ENCODE measurements around the gene SCP2D1. TPM values are rescaled to one million over a fixed set of nuclear protein-coding genes. Genes with fewer than 3 reads are reported as not detected.

SCP2D1 gene
- total RNA-seq, 1 experiment from 2014 or later: not detected

- peaks cover 18% of the 10 kb centered on the region for H3K4me1 Mint-ChIP-seq (ENCODE audit: insufficient read depth, unreplicated experiment)
- H3K4me3 Mint-ChIP-seq (ENCODE audit: unreplicated experiment): no peak overlapping the region
- DNase-seq (ENCODE audit: unreplicated experiment): no peak
- BruUV-seq (replicated peaks): no TSS peak
- H3K27me3 Mint-ChIP-seq (ENCODE audit: insufficient read depth, unreplicated experiment): no peaks in the 10 kb centered on the region
- H3K36me3 Mint-ChIP-seq (ENCODE audit: insufficient read depth, unreplicated experiment): no peaks in the 10 kb centered on the region
- no peak overlapping the region for H3K27ac Mint-ChIP-seq (ENCODE audit: low read depth, unreplicated experiment)
- H3K9me3 Mint-ChIP-seq (ENCODE audit: unreplicated experiment): no peaks in the 10 kb centered on the region
- ChIA-PET CTCF (interaction anchor here (0.6 to 0.8 kb wide), 3 partner anchors 9 to 260 kb away, joined by 3 to 4 read pairs (median 3); no protein-coding TSS in a partner anchor), POLR2A (no interaction called here)
- intact Hi-C loops (cut with micrococcal nuclease): no loop called here
- no peak for TF ChIP-seq CTCF (IDR thresholded peaks at IDR 0.05; ENCODE audit: unreplicated experiment)
These were observed 35.5 kb downstream of the SCP2D1 start for GRCh38 chr20:18849131-18849530.

DNA sequence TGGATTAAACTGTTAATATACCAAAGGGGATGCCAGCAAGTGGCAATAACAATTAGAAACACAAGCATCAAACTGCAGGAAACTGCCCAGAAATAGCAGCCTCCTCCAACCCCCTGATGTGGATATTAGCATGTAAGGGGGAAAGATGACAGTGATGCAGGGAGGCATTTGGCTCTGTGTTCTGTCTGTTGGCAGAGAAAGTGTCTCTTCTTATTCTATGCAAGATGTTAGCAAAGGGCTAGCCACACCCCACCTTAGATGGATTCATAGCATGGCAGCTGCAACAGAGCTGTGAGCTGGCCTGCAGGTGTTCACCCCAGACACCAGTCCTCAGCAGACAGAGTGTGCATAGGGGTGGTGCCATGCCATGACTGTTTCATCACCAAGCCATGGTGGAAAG lies 38.0 kb downstream of the SCP2D1 start:
- Mint-ChIP-seq H3K27me3 (ENCODE audit: insufficient read depth, unreplicated experiment) (no peaks in the 10 kb centered on the region), H3K9me3 (ENCODE audit: unreplicated experiment) (no peaks in the 10 kb centered on the region), H3K4me3 (ENCODE audit: unreplicated experiment) (no peak overlapping the region), H3K27ac (ENCODE audit: low read depth, unreplicated experiment) (peak overlapping the region; percentile 69), H3K36me3 (ENCODE audit: insufficient read depth, unreplicated experiment) (no peaks in the 10 kb centered on the region), H3K4me1 (ENCODE audit: insufficient read depth, unreplicated experiment) (peaks cover 29% of the 10 kb centered on the region)
- intact Hi-C loops (cut with micrococcal nuclease): no loop called here
- CTCF ChIA-PET: no interaction called here
- no TSS peak for BruUV-seq (replicated peaks)
- POLR2A ChIA-PET: interaction anchor here (0.6 kb wide), 2 partner anchors 67 to 385 kb away, joined by 3 read pairs; partner anchors contain the start of gene DZANK1
- TF ChIP-seq CTCF (IDR thresholded peaks at IDR 0.05; ENCODE audit: unreplicated experiment): no peak
- peak; percentile 8 for DNase-seq (ENCODE audit: unreplicated experiment)

DNA sequence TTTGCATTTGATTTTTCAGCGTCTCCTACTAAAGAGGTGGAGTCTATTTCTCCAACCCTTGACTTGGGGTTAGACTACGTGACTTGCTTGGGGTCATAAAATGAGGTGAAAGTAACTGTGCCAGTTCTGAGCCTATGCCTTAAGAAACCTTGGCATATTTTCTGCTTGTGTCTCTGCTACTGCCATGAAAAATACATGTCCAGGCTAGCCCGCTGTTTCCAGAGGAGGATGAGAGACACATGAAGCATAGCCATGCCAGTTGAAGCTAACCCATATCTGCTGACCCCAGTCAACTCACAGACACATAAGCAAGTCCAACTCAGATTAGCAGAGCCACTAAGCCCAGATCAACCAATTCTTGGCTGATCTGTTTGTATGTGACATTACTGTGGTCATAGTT lies 38.7 kb downstream of the SCP2D1 start:
- intact Hi-C loops (cut with micrococcal nuclease): no loop called here

DNA sequence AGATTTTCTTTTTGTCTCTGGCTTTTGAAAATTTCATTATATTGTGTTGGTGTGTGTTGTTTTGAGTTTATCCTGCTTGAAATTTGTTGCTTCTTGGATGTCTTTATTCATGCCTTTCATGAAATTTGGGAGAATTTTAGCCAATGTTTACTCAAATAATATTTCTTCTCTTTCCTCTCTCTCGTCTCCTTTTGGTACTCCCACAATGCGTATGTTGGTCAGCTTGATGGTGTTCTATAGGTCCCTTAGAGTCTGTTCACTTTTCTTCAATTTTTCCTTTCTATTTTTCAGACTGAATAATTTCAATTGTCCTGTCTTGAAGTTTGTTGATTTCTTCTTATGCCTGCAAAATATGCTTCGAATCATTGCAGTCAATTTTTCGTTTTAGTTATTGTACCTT lies 39.6 kb downstream of the SCP2D1 start:
- CTCF ChIA-PET: interaction anchor here (0.6 to 1.1 kb wide), 3 partner anchors 27 to 105 kb away, joined by 3 read pairs; no protein-coding TSS in a partner anchor
- Mint-ChIP-seq H3K9me3 (ENCODE audit: unreplicated experiment) (no peaks in the 10 kb centered on the region), H3K36me3 (ENCODE audit: insufficient read depth, unreplicated experiment) (no peaks in the 10 kb centered on the region), H3K4me3 (ENCODE audit: unreplicated experiment) (no peak overlapping the region), H3K4me1 (ENCODE audit: insufficient read depth, unreplicated experiment) (peaks cover 32% of the 10 kb centered on the region), H3K27ac (ENCODE audit: low read depth, unreplicated experiment) (no peak overlapping the region), H3K27me3 (ENCODE audit: insufficient read depth, unreplicated experiment) (no peaks in the 10 kb centered on the region)
- POLR2A ChIA-PET: interaction anchor here (0.5 to 0.9 kb wide), 2 partner anchors 28 to 318 kb away, joined by 3 read pairs; no protein-coding TSS in a partner anchor
- no peak for TF ChIP-seq CTCF (IDR thresholded peaks at IDR 0.05; ENCODE audit: unreplicated experiment)
- BruUV-seq (replicated peaks): no TSS peak
- DNase-seq (ENCODE audit: unreplicated experiment): no peak
- intact Hi-C loops (cut with micrococcal nuclease): no loop called here

More for the DNA sequence above, 38.7 kb downstream of the SCP2D1 start:
- POLR2A ChIA-PET: interaction anchor here (0.6 to 1.1 kb wide), 4 partner anchors 29 to 66 kb away, joined by 3 read pairs; no protein-coding TSS in a partner anchor
- TF ChIP-seq CTCF (IDR thresholded peaks at IDR 0.05; ENCODE audit: unreplicated experiment): no peak
- peak overlapping the region; percentile 69 for H3K27ac Mint-ChIP-seq (ENCODE audit: low read depth, unreplicated experiment)
- peaks cover 29% of the 10 kb centered on the region for H3K4me1 Mint-ChIP-seq (ENCODE audit: insufficient read depth, unreplicated experiment)
- no peaks in the 10 kb centered on the region for H3K36me3 Mint-ChIP-seq (ENCODE audit: insufficient read depth, unreplicated experiment)
- CTCF ChIA-PET: interaction anchor here (0.5 to 0.7 kb wide), 2 partner anchors 26 to 139 kb away, joined by 3 read pairs; no protein-coding TSS in a partner anchor
- no peaks in the 10 kb centered on the region for H3K9me3 Mint-ChIP-seq (ENCODE audit: unreplicated experiment)
- H3K27me3 Mint-ChIP-seq (ENCODE audit: insufficient read depth, unreplicated experiment): no peaks in the 10 kb centered on the region
- no TSS peak for BruUV-seq (replicated peaks)
- DNase-seq (ENCODE audit: unreplicated experiment): peak; percentile 55
- no peak overlapping the region for H3K4me3 Mint-ChIP-seq (ENCODE audit: unreplicated experiment)

Measured in MCF 10A (cell line).